ENCODE measurements around the gene CALN1. TPM values are rescaled to one million over a fixed set of nuclear protein-coding genes. Genes with fewer than 3 reads are reported as not detected.

The CALN1 gene
- total and polyA plus RNA-seq, 9 of the 15 experiments (the other 6 are each of a cell fraction or from before 2014, with no cell fraction given) = 1.4 to 7.5 (median 3.3) TPM

- in situ Hi-C loops (cut with MboI) = no loop called here
- no peak for FAIRE-seq
These were observed 190.0 kb downstream of the CALN1 start for GRCh38 chr7:72222136-72222535.

More at GRCh38 chr7:72222136-72222535, 190.0 kb downstream of the CALN1 start:
- peaks cover 0 to 6% of the 10 kb centered on the region in 2 experiments; a peak in 3 of 5 replicates for H3K27me3 ChIP-seq (ENCODE audit: control insufficient read depth in 2 of 2, insufficient read depth in 2 of 2, low read length in 2 of 2)
- no peak overlapping the region for H3K27ac ChIP-seq (ENCODE audit: extremely low read depth, low read depth, low read length)
- no peaks in the 10 kb centered on the region for H3K79me2 ChIP-seq (ENCODE audit: control insufficient read depth, insufficient read depth, low read length)
- ChIA-PET POLR2A (no interaction called here), CTCF (ENCODE audit: low intra/inter-chr PET ratio) (no interaction called here)
- no TSS peak for BruUV-seq (replicated peaks)
- intact Hi-C loops (cut with micrococcal nuclease) = no loop called here
- H3K9ac ChIP-seq (ENCODE audit: insufficient read depth in 1 of 2, low read depth in 2 of 2, low read length in 2 of 2) = no peak overlapping the region
- H2AFZ ChIP-seq (ENCODE audit: low read depth, low read length) = no peak overlapping the region
- 11% methylated on average over 5 of the region's 5 CpGs for WGBS (ENCODE audit: insufficient coverage, low coverage, missing lambda C conversion rate)
- H3K9me1 ChIP-seq (ENCODE audit: control insufficient read depth, insufficient read depth, low read length) = no peaks in the 10 kb centered on the region
- H3K4me3 ChIP-seq = no peak overlapping the region
- no peaks in the 10 kb centered on the region for H3K36me3 ChIP-seq (ENCODE audit: control insufficient read depth, insufficient read depth, low read length)
- no peaks in the 10 kb centered on the region for H3K9me3 ChIP-seq (replicated peaks; ENCODE audit: control insufficient read depth, insufficient read depth, low read depth, low read length)
- TF ChIP-seq PREB (CRISPR knock-in tag; IDR thresholded peaks at IDR 0.05) (no peak), LARP7 (IDR thresholded peaks at IDR 0.05) (no peak), BRCA1 (IDR thresholded peaks at IDR 0.05) (no peak), BRCA1 (CRISPR knock-in tag; IDR thresholded peaks at IDR 0.05) (no peak), KDM1A (IDR thresholded peaks at IDR 0.05) (no peak), CBFB (CRISPR knock-in tag; IDR thresholded peaks at IDR 0.05) (no peak), GTF2A2 (tag; IDR thresholded peaks at IDR 0.05) (no peak), TEAD1 (CRISPR knock-in tag; IDR thresholded peaks at IDR 0.05) (no peak), BHLHE40 (IDR thresholded peaks at IDR 0.05; ENCODE audit: low read length) (no peak), ZNF766 (CRISPR knock-in tag; conservative IDR thresholded peaks at IDR 0.05) (no peak), CHCHD3 (CRISPR knock-in tag; IDR thresholded peaks at IDR 0.05) (no peak), NFYB (IDR thresholded peaks at IDR 0.05; ENCODE audit: extremely low read depth, insufficient read length) (no peak), CBFA2T3 (IDR thresholded peaks at IDR 0.05) (no peak), WHSC1 (IDR thresholded peaks at IDR 0.05; ENCODE audit: low read length) (no peak), SIN3B (IDR thresholded peaks at IDR 0.05; ENCODE audit: low read depth) (no peak), TBL1XR1 (IDR thresholded peaks at IDR 0.05; ENCODE audit: low read length in 2 of 2) (no peak), XRCC4 (IDR thresholded peaks at IDR 0.05; ENCODE audit: extremely low read depth, insufficient read depth, insufficient read length) (no peak), AFF1 (IDR thresholded peaks at IDR 0.05; ENCODE audit: low read depth in 1 of 2, partially characterized antibody in 2 of 2) (no peak), CXXC5 (CRISPR knock-in tag; IDR thresholded peaks at IDR 0.05) (no peak), BCOR (IDR thresholded peaks at IDR 0.05) (no peak)
- no peak overlapping the region for H3K4me2 ChIP-seq (ENCODE audit: insufficient read depth, low read length)
- no peaks in the 10 kb centered on the region for H3K4me1 ChIP-seq (replicated peaks in 1 of 2; ENCODE audit: control insufficient read depth in 2 of 2, insufficient read depth in 2 of 2, low read length in 2 of 2)
- H4K20me1 ChIP-seq (replicated peaks; ENCODE audit: control insufficient read depth, insufficient read depth, low read length) = no peaks in the 10 kb centered on the region; the same call in 1 of the 2 replicates
- DNase-seq (ENCODE audit: extremely low read depth in 1 of 4, low spot score in 3 of 4) (no peak), ATAC-seq (no peak)
